H1 (cell line): ENCODE measurements around the gene PANX2. TPM values are rescaled to one million over a fixed set of nuclear protein-coding genes. Genes with fewer than 3 reads are reported as not detected.

Source experiments
- CTCF ChIA-PET: fragments of 300-600 bp; sonication (Branson Sonifier 250); formaldehyde crosslinking; loops from one replicate; lab custom pipeline; 2021; ENCODE audit not compliant: partially characterized antibody; lab: Charles Lee
- POLR2A ChIA-PET: fragments of 300-600 bp; sonication (Branson Sonifier 250); formaldehyde crosslinking; loops from one replicate; lab custom pipeline; 2021; ENCODE audit warnings: inconsistent platforms; ENCODE audit not compliant: partially characterized antibody; lab: Charles Lee
- DNase-seq, 2 experiments: peaks; one replicate each; pipeline versions ENCODE4 v3.0.0 to v3.0.0-alpha.2; 2010 to 2022; ENCODE audit warnings: low spot score in 2 of 2, low read depth in 1 of 2, mixed read lengths in 1 of 2
- FAIRE-seq: peaks from 2 replicates; lab custom pipeline; 2011; peaks lifted over from hg19 to GRCh38; lab: Jason Lieb, UNC
- H2AFZ ChIP-seq: 2 replicates; pipeline ENCODE4 v1.8.1; 2012; ENCODE audit warnings: low read length, inconsistent platforms
- H2AK5ac ChIP-seq: 2 replicates; pipeline ENCODE4 v1.6.1; 2013; ENCODE audit warnings: low read depth, low read length
- H2BK120ac ChIP-seq: replicated peaks from 2 replicates; pipeline ENCODE3; 2013; ENCODE audit warnings: low read depth, low read length, inconsistent platforms
- H2BK12ac ChIP-seq: 2 replicates; pipeline ENCODE4 v1.6.1; 2013; ENCODE audit warnings: low read depth, low read length
- H2BK15ac ChIP-seq: 2 replicates; pipeline ENCODE4 v1.6.1; 2013; ENCODE audit warnings: low read length
- H2BK20ac ChIP-seq: 2 replicates; pipeline ENCODE4 v1.6.1; 2013; ENCODE audit warnings: low read length
- H2BK5ac ChIP-seq: 2 replicates; pipeline ENCODE4 v1.6.1; 2013; ENCODE audit warnings: low read depth, low read length
- H3K14ac ChIP-seq: 2 replicates; pipeline ENCODE4 v1.6.1; 2013; ENCODE audit warnings: inconsistent platforms; ENCODE audit not compliant: insufficient read length
- H3K18ac ChIP-seq: 2 replicates; pipeline ENCODE4 v1.6.1; 2013; ENCODE audit warnings: low read length; ENCODE audit errors: extremely low read depth
- H3K23ac ChIP-seq: 2 replicates; pipeline ENCODE4 v1.6.1; 2013; ENCODE audit warnings: inconsistent platforms; ENCODE audit not compliant: insufficient read length
- H3K23me2 ChIP-seq: 2 replicates; pipeline ENCODE4 v1.6.1; 2013; ENCODE audit warnings: low read depth, low read length
- H3K27ac ChIP-seq: 2 replicates; pipeline ENCODE4 v1.6.1; 2011; ENCODE audit warnings: low read depth, low read length, inconsistent platforms
- H3K27me3 ChIP-seq, 4 experiments: replicated peaks in 1 of 4; 1 replicate in 1 of 4; 2 replicates in 3 of 4; pipeline versions ENCODE4 v1.6.1 to v1.8.1; 2011 to 2013; ENCODE audit warnings: low read length in 3 of 4, mild to moderate bottlenecking in 3 of 4, inconsistent platforms in 2 of 4, mixed read lengths in 2 of 4, moderate library complexity in 1 of 4; ENCODE audit not compliant: control insufficient read depth in 3 of 4, insufficient read depth in 3 of 4; ENCODE audit errors: extremely low read depth in 1 of 4
- H3K36me3 ChIP-seq, 4 experiments: 2 replicates each; pipeline versions ENCODE4 v1.6.1 to v1.8.1; 2011 to 2013; ENCODE audit warnings: mild to moderate bottlenecking in 4 of 4, low read length in 3 of 4, moderate library complexity in 2 of 4, control low read depth in 1 of 4, inconsistent platforms in 1 of 4; ENCODE audit not compliant: insufficient read depth in 4 of 4, control insufficient read depth in 2 of 4
- H3K4ac ChIP-seq: replicated peaks from 2 replicates; pipeline ENCODE3; 2013; ENCODE audit warnings: low read length, low read depth, mixed read lengths, inconsistent platforms; ENCODE audit not compliant: insufficient read length
- H3K4me1 ChIP-seq, 4 experiments: replicated peaks in 1 of 4; 1 replicate in 1 of 4; 2 replicates in 3 of 4; pipeline versions ENCODE4 v1.6.1 to v1.8.1; 2011 to 2013; ENCODE audit warnings: low read length in 3 of 4, inconsistent platforms in 2 of 4, mixed read lengths in 1 of 4; ENCODE audit not compliant: insufficient read depth in 4 of 4, control insufficient read depth in 3 of 4
- H3K4me2 ChIP-seq, 2 experiments: 2 replicates each; pipeline versions ENCODE4 v1.6.1 to v1.8.1; 2011 to 2013; ENCODE audit warnings: low read depth in 2 of 2, low read length in 2 of 2, control low read depth in 1 of 2, inconsistent platforms in 1 of 2, mild to moderate bottlenecking in 1 of 2; ENCODE audit not compliant: insufficient read depth in 1 of 2
- H3K4me3 ChIP-seq, 4 experiments: fragments of 200-600, 300-600 bp in 1 of 4; sonication (generic), shearing (Covaris generic), sonication (Bioruptor Twin) in 1 of 4; 2 replicates each; pipeline versions ENCODE4 v1.5.1 to v1.8.1; 2011 to 2016; ENCODE audit warnings: low read length in 4 of 4, low read depth in 3 of 4, control low read depth in 2 of 4, inconsistent platforms in 2 of 4, mild to moderate bottlenecking in 2 of 4, mixed read lengths in 1 of 4, moderate library complexity in 1 of 4; ENCODE audit not compliant: insufficient read depth in 2 of 4; ENCODE audit errors: extremely low read depth in 1 of 4
- H3K56ac ChIP-seq: replicated peaks from 2 replicates; pipeline ENCODE3; 2013; ENCODE audit warnings: low read depth, mild to moderate bottlenecking, mixed read lengths, low read length, inconsistent platforms; ENCODE audit not compliant: insufficient read length
- H3K79me1 ChIP-seq: 2 replicates; pipeline ENCODE4 v1.6.1; 2013; ENCODE audit warnings: low read depth, low read length, control low read depth
- H3K79me2 ChIP-seq, 2 experiments: 2 replicates each; pipeline versions ENCODE4 v1.6.1 to v1.8.1; 2012 to 2013; ENCODE audit warnings: low read length in 2 of 2, mild to moderate bottlenecking in 2 of 2, inconsistent platforms in 1 of 2; ENCODE audit not compliant: insufficient read depth in 2 of 2, control insufficient read depth in 1 of 2
- H3K9ac ChIP-seq, 4 experiments: replicated peaks in 1 of 4; 1 replicate in 1 of 4; 2 replicates in 3 of 4; pipeline versions ENCODE4 v1.6.1 to v1.8.1; 2011 to 2013; ENCODE audit warnings: low read depth in 3 of 4, low read length in 3 of 4, control low read depth in 2 of 4, mild to moderate bottlenecking in 2 of 4, moderate library complexity in 2 of 4, inconsistent platforms in 1 of 4; ENCODE audit errors: extremely low read depth in 1 of 4
- H3K9me3 ChIP-seq, 2 experiments: 2 replicates each; pipeline versions ENCODE4 v1.6.1 to v1.8.1; 2012 to 2013; ENCODE audit warnings: mild to moderate bottlenecking in 2 of 2, moderate library complexity in 2 of 2, control low read depth in 1 of 2, inconsistent platforms in 1 of 2, low read depth in 1 of 2, low read length in 1 of 2, mixed read lengths in 1 of 2; ENCODE audit not compliant: insufficient read depth in 2 of 2
- H4K20me1 ChIP-seq, 2 experiments: replicated peaks in 1 of 2; 2 replicates each; pipeline versions ENCODE3 to v1.8.1; 2011 to 2013; ENCODE audit warnings: inconsistent platforms in 2 of 2, low read length in 2 of 2, mild to moderate bottlenecking in 1 of 2; ENCODE audit not compliant: insufficient read depth in 2 of 2, control insufficient read depth in 1 of 2
- H4K5ac ChIP-seq: 2 replicates; pipeline ENCODE4 v1.6.1; 2013; ENCODE audit warnings: low read length, low read depth, mixed read lengths, inconsistent platforms; ENCODE audit not compliant: insufficient read length
- H4K8ac ChIP-seq: 2 replicates; pipeline ENCODE4 v1.8.0; 2013; ENCODE audit warnings: mild to moderate bottlenecking, moderate library complexity, low read length, inconsistent platforms; ENCODE audit not compliant: insufficient read depth; ENCODE audit errors: extremely low read depth
- H4K91ac ChIP-seq: replicated peaks from 2 replicates; pipeline ENCODE3; 2013; ENCODE audit warnings: low read length, mixed read lengths, inconsistent platforms; ENCODE audit not compliant: insufficient read length
- CTBP2 ChIP-seq: IDR thresholded peaks from 2 replicates; pipeline ENCODE4 v1.7.0; 2011; ENCODE audit warnings: borderline replicate concordance, mild to moderate bottlenecking, moderate library complexity, mixed read lengths, low read length; ENCODE audit not compliant: insufficient read depth, insufficient read length
- HDAC6 ChIP-seq: IDR thresholded peaks from one replicate; pipeline ENCODE4 v1.7.1; 2012; ENCODE audit warnings: low read depth, mild to moderate bottlenecking, inconsistent platforms, low read length, moderate library complexity
- KDM4A ChIP-seq: IDR thresholded peaks from one replicate; pipeline ENCODE4 v1.7.1; 2012; ENCODE audit warnings: low read depth, mild to moderate bottlenecking, moderate library complexity, low read length, inconsistent platforms; ENCODE audit not compliant: severe bottlenecking
- MAFK ChIP-seq: IDR thresholded peaks from 2 replicates; pipeline ENCODE4 v1.6.1; 2012; ENCODE audit warnings: low read depth, mild to moderate bottlenecking, improper control_type of control experiment, low read length
- NANOG ChIP-seq: IDR thresholded peaks from 2 replicates; pipeline ENCODE4 v1.6.1; 2011; ENCODE audit warnings: low read length, low read depth, mild to moderate bottlenecking, inconsistent platforms; ENCODE audit not compliant: insufficient read depth, poor library complexity, severe bottlenecking
- PHF8 ChIP-seq: fragments of 200-600 bp; sonication (generic); conservative IDR thresholded peaks from 2 replicates; pipeline ENCODE4 v1.7.1; 2012; ENCODE audit warnings: low read depth, mild to moderate bottlenecking, inconsistent platforms, low read length, moderate library complexity
- POLR2A ChIP-seq, 2 experiments: IDR thresholded peaks; 1 replicate in 1 of 2; 2 replicates in 1 of 2; pipeline ENCODE4 v1.6.1; 2011; ENCODE audit warnings: low read depth in 2 of 2, low read length in 2 of 2, mild to moderate bottlenecking in 2 of 2; ENCODE audit errors: control extremely low read depth in 1 of 2
- POLR2AphosphoS5 ChIP-seq: IDR thresholded peaks from 2 replicates; pipeline ENCODE4 v1.6.1; 2011; ENCODE audit warnings: low read depth, low read length
- SIX5 ChIP-seq: IDR thresholded peaks from 2 replicates; pipeline ENCODE4 v1.6.1; 2011; ENCODE audit warnings: mild to moderate bottlenecking, low read depth, low read length
- SP1 ChIP-seq: IDR thresholded peaks from 2 replicates; pipeline ENCODE4 v1.6.1; 2011; ENCODE audit warnings: low read depth, low read length
- SUZ12 ChIP-seq: fragments of 200-600 bp; sonication (generic); IDR thresholded peaks from 2 replicates; pipeline ENCODE4 v1.6.1; 2012; ENCODE audit warnings: mild to moderate bottlenecking, inconsistent platforms, low read length, moderate library complexity, mixed read lengths
- WGBS, 2 experiments: shearing (Covaris generic) in 1 of 2; methylation state at CpG; one replicate each; pipeline versions ENCODE4 v1.1.6 to v1.1.7; 2013 to 2015; ENCODE audit warnings: low lambda C conversion rate in 2 of 2, mixed read lengths in 2 of 2, inconsistent platforms in 1 of 2, low coverage in 1 of 2, missing lambda C conversion rate in 1 of 2; ENCODE audit not compliant: insufficient replicate concordance in 2 of 2, insufficient coverage in 1 of 2, insufficient read length in 1 of 2; ENCODE audit errors: extremely low coverage in 1 of 2, missing lambda C conversion rate in 1 of 2; 5-methylcytosine and 5-hydroxymethylcytosine counted together
- polyA plus RNA-seq, 7 experiments: library from polyadenylated mRNA; depleted of rRNA in 3 of 7; stranded (reverse) in 5 of 7; unstranded in 2 of 7; fragments of >200 nt in 5 of 7; fragments of 200-250 nt in 2 of 7; gene quantifications; 1 replicate in 5 of 7; 2 replicates in 1 of 7; 4 replicates in 1 of 7; pipeline versions ENCODE4 v1.2.1 to v1.2.3, GENCODE V29; 2011 to 2013; ENCODE audit warnings: missing spikeins in 2 of 7, mixed read lengths in 2 of 7
- total RNA-seq: library from RNA; stranded (reverse); fragmentation: NEBNext Ultra II Directional; extraction: Animal tissue kit (Norgen Biotek cat#: 25700); gene quantifications from 2 replicates; pipeline ENCODE4 v1.2.1, GENCODE V29; 2021

Gene PANX2
- total and polyA plus RNA-seq, 2 of the 8 experiments (the other 6 are each of a cell fraction or from before 2014, with no cell fraction given), result 3.5 to 5.0 TPM

DNA sequence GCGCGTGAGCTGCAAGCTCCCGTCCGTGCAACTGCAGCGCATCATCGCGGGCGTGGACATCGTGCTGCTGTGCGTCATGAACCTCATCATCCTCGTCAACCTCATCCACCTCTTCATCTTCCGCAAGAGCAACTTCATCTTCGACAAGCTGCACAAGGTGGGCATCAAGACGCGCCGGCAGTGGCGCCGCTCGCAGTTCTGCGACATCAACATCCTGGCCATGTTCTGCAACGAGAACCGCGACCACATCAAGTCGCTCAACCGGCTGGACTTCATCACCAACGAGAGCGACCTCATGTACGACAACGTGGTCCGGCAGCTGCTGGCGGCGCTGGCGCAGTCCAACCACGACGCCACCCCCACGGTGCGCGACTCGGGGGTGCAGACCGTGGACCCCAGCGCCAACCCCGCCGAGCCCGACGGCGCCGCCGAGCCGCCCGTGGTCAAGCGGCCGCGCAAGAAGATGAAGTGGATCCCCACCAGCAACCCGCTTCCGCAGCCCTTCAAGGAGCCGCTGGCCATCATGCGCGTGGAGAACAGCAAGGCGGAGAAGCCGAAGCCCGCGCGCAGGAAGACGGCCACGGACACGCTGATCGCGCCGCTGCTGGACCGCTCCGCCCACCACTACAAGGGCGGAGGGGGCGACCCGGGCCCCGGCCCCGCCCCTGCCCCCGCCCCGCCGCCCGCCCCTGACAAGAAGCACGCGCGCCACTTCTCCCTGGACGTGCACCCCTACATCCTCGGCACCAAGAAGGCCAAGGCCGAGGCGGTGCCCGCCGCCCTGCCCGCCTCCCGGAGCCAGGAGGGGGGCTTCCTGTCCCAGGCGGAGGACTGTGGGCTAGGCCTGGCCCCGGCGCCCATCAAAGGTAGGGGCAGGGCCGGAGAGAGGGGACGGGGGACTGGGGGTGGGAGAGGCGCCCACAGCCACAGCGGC is 7.3 kb downstream of the PANX2 start:
- peaks cover 0 to 5% (median 2%) of the 10 kb centered on the region in 4 experiments; a peak in 3 of 7 replicates for H3K4me1 ChIP-seq
- peak overlapping the region; percentile 28 to 42; a peak in 3 of 4 replicates for H3K4me2 ChIP-seq
- peak overlapping the region; percentile 7; the same call in 1 of the 2 replicates for H2AK5ac ChIP-seq
- no peak overlapping the region for H3K9ac ChIP-seq
- H2BK15ac ChIP-seq, result no peak overlapping the region
- no peaks in the 10 kb centered on the region for H3K36me3 ChIP-seq
- CTCF ChIA-PET, result interaction anchor here (0.7 to 1.6 kb wide), 4 partner anchors 12 to 29 kb away, joined by 3 to 5 read pairs (median 4); no protein-coding TSS in a partner anchor
- no peaks in the 10 kb centered on the region; the same call in 1 of the 2 replicates for H3K79me1 ChIP-seq
- no peaks in the 10 kb centered on the region for H3K9me3 ChIP-seq
- H2BK120ac ChIP-seq, result no peak overlapping the region
- peaks cover 0 to 7% of the 10 kb centered on the region in 2 experiments for H4K20me1 ChIP-seq
- H4K8ac ChIP-seq, result peak overlapping the region; percentile 68
- WGBS, 2 experiments, result 89% methylated on average over 53 of the region's 98 CpGs; no CpG with 5 or more reads in 1 of the 2 experiments
- H2AFZ ChIP-seq, result no peak overlapping the region
- no peak overlapping the region for H3K14ac ChIP-seq
- no peak overlapping the region for H4K5ac ChIP-seq
- no peaks in the 10 kb centered on the region; a peak in 1 of 7 replicates for H3K27me3 ChIP-seq
- H3K4me3 ChIP-seq, result peak overlapping the region in 1 of 4 experiments; percentile 21; a peak in 2 of 8 replicates
- H3K4ac ChIP-seq, result no peak overlapping the region
- POLR2A ChIA-PET, result interaction anchor here (0.6 kb wide), 1 partner anchor 98 kb away, joined by 3 read pairs; no protein-coding TSS in a partner anchor
- no peak overlapping the region for H3K56ac ChIP-seq
- no peak overlapping the region; the same call in 1 of the 2 replicates for H3K27ac ChIP-seq
- H2BK12ac ChIP-seq, result peak overlapping the region; percentile 75; the same call in 1 of the 2 replicates
- FAIRE-seq (no peak), DNase-seq (no peak)
- H3K79me2 ChIP-seq, result no peaks in the 10 kb centered on the region
- H3K23ac ChIP-seq, result no peak overlapping the region
- H3K23me2 ChIP-seq, result no peaks in the 10 kb centered on the region
- H2BK5ac ChIP-seq, result no peak overlapping the region
- no peak overlapping the region for H4K91ac ChIP-seq
- no peak overlapping the region for H3K18ac ChIP-seq
- H2BK20ac ChIP-seq, result no peak overlapping the region
- no peak for TF ChIP-seq PHF8
- TF ChIP-seq HDAC6, result no peak
- no peak for TF ChIP-seq NANOG
- no peak for TF ChIP-seq POLR2AphosphoS5
- no peak for TF ChIP-seq SUZ12
- no peak for TF ChIP-seq POLR2A (IDR thresholded peaks at IDR 0.05; ENCODE audit: control extremely low read depth in 1 of 2, low read depth in 2 of 2, low read length in 2 of 2)
- TF ChIP-seq KDM4A, result no peak
- no peak for TF ChIP-seq SIX5
- TF ChIP-seq SP1, result no peak
- no peak for TF ChIP-seq CTBP2
- TF ChIP-seq MAFK, result no peak
